HepG2 (cell line): Measurements from ENCODE around the gene MSANTD1. TPM values are rescaled to one million over a fixed set of nuclear protein-coding genes. Genes with fewer than 3 reads are reported as not detected.

Source experiments
- ATAC-seq: fragments of 200-7000 bp; cut with Tn5 transposase; 3 replicates; pipeline ENCODE4 v1.9.1; 2020; ENCODE audit warnings: mild to moderate bottlenecking, moderate library complexity
- BruUV-seq: library from RNA; stranded (reverse); fragments of 400-500 nt; replicated peaks from 2 replicates; lab custom pipeline; 2021; lab: Mats Ljungman, UMichigan
- CTCF ChIA-PET: fragments of 300-600 bp; formaldehyde crosslinking; extraction: SDS; loops from one replicate; lab custom pipeline; 2021; ENCODE audit warnings: low total read pairs, inconsistent platforms, low intra/inter-chr PET ratio; lab: Yijun Ruan, JAX
- POLR2A ChIA-PET: fragments of 350-600 bp; sonication (Branson Sonifier 250); formaldehyde crosslinking; loops from one replicate; lab custom pipeline; 2020; ENCODE audit warnings: antibody characterized with exemption, inconsistent platforms; lab: Yijun Ruan, JAX
- DNase-seq: peaks from one replicate; pipeline ENCODE4 v3.0.0-alpha.2; 2015; ENCODE audit warnings: low spot score
- FAIRE-seq: peaks from 3 replicates; lab custom pipeline; 2011; peaks lifted over from hg19 to GRCh38; lab: Jason Lieb, UNC
- H2AFZ ChIP-seq: one replicate; pipeline ENCODE4 v1.6.1; 2011; ENCODE audit warnings: low read length, inconsistent platforms
- H3K27ac ChIP-seq: fragments of 300-600 bp; 3 replicates; pipeline ENCODE4 v1.8.0; 2011; ENCODE audit warnings: mixed run types, mild to moderate bottlenecking, mixed read lengths, low read length, inconsistent platforms; ENCODE audit not compliant: insufficient read depth; ENCODE audit errors: extremely low read length
- H3K27me3 ChIP-seq, 2 experiments: fragments of 200-600 bp in 1 of 2; 2 replicates in 1 of 2; 3 replicates in 1 of 2; pipeline versions ENCODE4 v1.6.0 to v1.8.0; 2011; ENCODE audit warnings: low read length in 2 of 2, mild to moderate bottlenecking in 2 of 2, moderate library complexity in 2 of 2, inconsistent platforms in 1 of 2; ENCODE audit not compliant: insufficient read depth in 2 of 2, control insufficient read depth in 1 of 2
- H3K36me3 ChIP-seq, 2 experiments: fragments of 200-600 bp in 1 of 2; replicated peaks in 1 of 2; 2 replicates in 1 of 2; 3 replicates in 1 of 2; pipeline versions ENCODE4 v1.5.1 to v1.8.0; 2011; ENCODE audit warnings: low read length in 2 of 2, inconsistent platforms in 1 of 2; ENCODE audit not compliant: insufficient read depth in 2 of 2, control insufficient read depth in 1 of 2
- H3K4me1 ChIP-seq: 2 replicates; pipeline ENCODE4 v1.5.1; 2012; ENCODE audit warnings: low read length, inconsistent platforms; ENCODE audit not compliant: insufficient read depth
- H3K4me2 ChIP-seq: 2 replicates; pipeline ENCODE4 v1.6.0; 2011; ENCODE audit warnings: low read depth, low read length, inconsistent platforms
- H3K4me3 ChIP-seq, 3 experiments: fragments of 200-600 bp in 1 of 3; sonication (generic), shearing (Covaris generic) in 1 of 3; replicated peaks in 1 of 3; 2 replicates each; pipeline ENCODE4 v1.5.1; 2011 to 2016; ENCODE audit warnings: low read length in 3 of 3, inconsistent platforms in 2 of 3, low read depth in 2 of 3, mild to moderate bottlenecking in 2 of 3, control low read depth in 1 of 3, mixed read lengths in 1 of 3; ENCODE audit not compliant: insufficient read depth in 1 of 3
- H3K79me2 ChIP-seq: one replicate; pipeline ENCODE4 v1.6.1; 2011; ENCODE audit warnings: low read length, inconsistent platforms; ENCODE audit not compliant: insufficient read depth
- H3K9ac ChIP-seq: 2 replicates; pipeline ENCODE4 v1.6.0; 2011; ENCODE audit warnings: mild to moderate bottlenecking, low read depth, low read length, inconsistent platforms; ENCODE audit not compliant: insufficient read depth
- H3K9me3 ChIP-seq: 2 replicates; pipeline ENCODE4 v1.5.1; 2012; ENCODE audit warnings: mild to moderate bottlenecking, low read length
- H4K20me1 ChIP-seq: 2 replicates; pipeline ENCODE4 v1.6.0; 2011; ENCODE audit warnings: inconsistent platforms, mild to moderate bottlenecking, low read length, moderate library complexity; ENCODE audit not compliant: insufficient read depth
- ASH2L ChIP-seq: fragments of 300-600, 200-600 bp; sonication (generic); IDR thresholded peaks from 2 replicates; pipeline ENCODE4 v1.7.0; 2017; ENCODE audit warnings: low read depth, mild to moderate bottlenecking, moderate library complexity, mixed read lengths, low read length; ENCODE audit not compliant: insufficient read length
- NFE2 ChIP-seq: sonication (generic); formaldehyde crosslinking; IDR thresholded peaks from 2 replicates; pipeline ENCODE4 v1.4.0; 2020; ENCODE audit warnings: missing genetic modification reagents
- TEAD3 ChIP-seq: optimal IDR thresholded peaks from 2 replicates; pipeline ENCODE3; 2016; ENCODE audit warnings: borderline replicate concordance
- ZNF468 ChIP-seq: sonication (generic); formaldehyde crosslinking; IDR thresholded peaks from 2 replicates; pipeline ENCODE4 v1.8.0; 2022; ENCODE audit warnings: mild to moderate bottlenecking, moderate library complexity, missing genetic modification reagents
- ZNF484 ChIP-seq: sonication (generic); formaldehyde crosslinking; IDR thresholded peaks from 2 replicates; pipeline ENCODE4 v1.5.1; 2020; ENCODE audit warnings: mild to moderate bottlenecking, low read depth, missing genetic modification reagents, borderline replicate concordance
- ZNF503 ChIP-seq: sonication (generic); formaldehyde crosslinking; IDR thresholded peaks from 2 replicates; pipeline ENCODE4 v1.4.0; 2020; ENCODE audit warnings: missing genetic modification reagents
- ZNF510 ChIP-seq: sonication (generic); formaldehyde crosslinking; IDR thresholded peaks from 2 replicates; pipeline ENCODE4 v1.4.0; 2020; ENCODE audit warnings: low read depth, mild to moderate bottlenecking, missing genetic modification reagents
- ZNF646 ChIP-seq: sonication (generic); formaldehyde crosslinking; IDR thresholded peaks from 2 replicates; pipeline ENCODE4 v1.9.0; 2021; ENCODE audit warnings: mild to moderate bottlenecking, missing genetic modification reagents
- ZSCAN31 ChIP-seq: sonication (generic); formaldehyde crosslinking; IDR thresholded peaks from 2 replicates; pipeline ENCODE4 v1.5.0; 2020; ENCODE audit warnings: low read depth, mild to moderate bottlenecking, missing genetic modification reagents
- WGBS: methylation state at CpG from one replicate; pipeline ENCODE4 v1.1.6; 2017; ENCODE audit warnings: low lambda C conversion rate; 5-methylcytosine and 5-hydroxymethylcytosine counted together
- in situ Hi-C: cut with HindIII; loops from 2 replicates; pipeline ENCODE4 v1.10.0; 2017; ENCODE audit warnings: low pct_unique_long_range_greater_than_20kb; ENCODE audit not compliant: extremely low pct_ligation_motif_present
- intact Hi-C: fragments of 100-400 bp; cut with micrococcal nuclease; formaldehyde crosslinking; loops from one replicate; pipeline ENCODE4 v1.10.0; 2022; ENCODE audit not compliant: unreplicated experiment
- polyA plus RNA-seq, 8 experiments: library from polyadenylated mRNA; depleted of rRNA in 3 of 8; stranded (reverse) in 7 of 8; unstranded in 1 of 8; fragments of >200 nt; fragmentation: Illumina TruSeq in 4 of 8; extraction: Trizol in 4 of 8; gene quantifications; 2 replicates each; pipeline versions ENCODE4 v1.2.1 to v1.2.3, GENCODE V29; 2011 to 2016; ENCODE audit warnings: low read depth in 4 of 8, missing spikeins in 1 of 8, mixed read lengths in 1 of 8; ENCODE audit not compliant: insufficient read depth in 1 of 8
- total RNA-seq, 5 experiments: library from RNA; depleted of rRNA; stranded (reverse); fragments of >200 nt; fragmentation: Illumina TruSeq; extraction: Trizol; gene quantifications; 2 replicates each; pipeline ENCODE4 v1.2.3, GENCODE V29; 2016; ENCODE audit warnings: low read depth in 1 of 5
- TF ChIP-seq, protein P1 (sequence below): sonication (generic); formaldehyde crosslinking; IDR thresholded peaks from 2 replicates; pipeline ENCODE4 v1.8.0; 2022; ENCODE audit warnings: mild to moderate bottlenecking, missing genetic modification reagents, borderline replicate concordance

MSANTD1 gene
- total and polyA plus RNA-seq, 2 of the 13 experiments (the other 11 are each of a cell fraction or from before 2014, with no cell fraction given): 0.22 to 0.40 TPM

DNA sequence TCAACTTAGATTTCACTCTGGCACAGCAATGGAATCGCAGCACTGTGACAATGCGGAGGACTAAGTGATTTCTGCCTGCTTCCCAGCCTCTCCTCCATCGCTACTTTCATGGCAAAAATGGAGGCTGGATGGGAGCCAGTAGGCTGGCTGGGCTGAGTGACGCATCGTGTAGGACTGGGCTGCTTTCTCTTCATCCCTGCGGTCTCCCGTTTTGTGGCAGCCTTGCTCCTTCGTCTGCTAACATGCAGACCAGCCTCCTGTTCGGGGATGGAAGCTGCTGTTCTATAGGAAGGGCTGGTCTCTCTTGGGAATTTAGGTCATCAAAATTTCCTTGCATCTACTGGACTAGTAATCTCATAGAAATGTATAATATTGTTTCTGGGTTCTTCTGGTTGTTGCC, 28.0 kb downstream of the MSANTD1 start:
- Histone ChIP-seq H3K79me2 (no peaks in the 10 kb centered on the region), H3K27me3 (peaks cover 1 to 9% of the 10 kb centered on the region in 2 experiments; a peak in 4 of 5 replicates), H3K4me3 (no peak overlapping the region), H3K4me2 (no peak overlapping the region), H3K4me1 (no peaks in the 10 kb centered on the region), H3K9ac (no peak overlapping the region), H3K36me3 (no peaks in the 10 kb centered on the region), H3K9me3 (no peaks in the 10 kb centered on the region), H2AFZ (no peak overlapping the region), H3K27ac (no peak overlapping the region), H4K20me1 (no peaks in the 10 kb centered on the region)
- FAIRE-seq: no peak
- intact Hi-C loops: no loop called here
- TF ChIP-seq ZSCAN31 (CRISPR knock-in tag) (no peak), ZNF468 (CRISPR knock-in tag) (no peak), ZNF510 (CRISPR knock-in tag) (no peak), ZNF484 (no peak), ASH2L (no peak), ZNF503 (CRISPR knock-in tag) (no peak), TEAD3 (CRISPR knock-in tag) (no peak), NFE2 (no peak), ZNF646 (CRISPR knock-in tag) (no peak)
- TF ChIP-seq, protein P1, sequence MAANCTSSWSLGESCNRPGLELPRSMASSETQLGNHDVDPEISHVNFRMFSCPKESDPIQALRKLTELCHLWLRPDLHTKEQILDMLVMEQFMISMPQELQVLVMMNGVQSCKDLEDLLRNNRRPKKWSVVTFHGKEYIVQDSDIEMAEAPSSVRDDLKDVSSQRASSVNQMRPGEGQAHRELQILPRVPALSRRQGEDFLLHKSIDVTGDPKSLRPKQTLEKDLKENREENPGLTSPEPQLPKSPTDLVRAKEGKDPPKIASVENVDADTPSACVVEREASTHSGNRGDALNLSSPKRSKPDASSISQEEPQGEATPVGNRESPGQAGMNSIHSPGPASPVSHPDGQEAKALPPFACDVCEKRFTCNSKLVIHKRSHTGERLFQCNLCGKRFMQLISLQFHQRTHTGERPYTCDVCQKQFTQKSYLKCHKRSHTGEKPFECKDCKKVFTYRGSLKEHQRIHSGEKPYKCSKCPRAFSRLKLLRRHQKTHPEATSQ (CRISPR knock-in tag): no peak
- no peak for DNase-seq
- in situ Hi-C loops: no loop called here
- ATAC-seq: no peak
- ChIA-PET CTCF (no interaction called here), POLR2A (no interaction called here)
- no TSS peak for BruUV-seq
- WGBS: 49% methylated on average over 9 of the region's 9 CpGs
